ENCODE data around the gene ENSA.
"Not testable (repeated sequence)": the region's sequence is repeated elsewhere in the genome, so short reads cannot be mapped to it uniquely, and the experiment has no call there.

The ENSA gene

GRCh38 chr1:150579945-150580642 is 49.3 kb downstream of the ENSA start:
- DNase-seq = no peak

- DNase-seq = peak; percentile 87
Measured at GRCh38 chr1:150579110-150579944, 50.1 kb downstream of the ENSA start, which contains the start of gene MCL1. TSS of gene MCL1 (minus strand) at chr1:150579610. CDS start at chr1:150579530, 80 bp downstream.

GRCh38 chr1:150578272-150579109 is 50.9 kb downstream of the ENSA start:
- peak; percentile 25 for DNase-seq

GRCh38 chr1:150577557-150578271 is 51.7 kb downstream of the ENSA start:
- no peak for DNase-seq

GRCh38 chr1:150576794-150577556 is 52.4 kb downstream of the ENSA start:
- DNase-seq = no peak

- no peak for DNase-seq
Measured at GRCh38 chr1:150576367-150576711, 53.1 kb downstream of the ENSA start.

GRCh38 chr1:150575518-150576366 is 53.7 kb downstream of the ENSA start:
- no peak for DNase-seq

- no peak for DNase-seq
Measured at GRCh38 chr1:150575072-150575489, 54.3 kb downstream of the ENSA start.

- no peak for DNase-seq
Measured at GRCh38 chr1:150574260-150575071, 54.9 kb downstream of the ENSA start.

- DNase-seq = not testable (repeated sequence)
Measured at GRCh38 chr1:150573648-150574071, 55.8 kb downstream of the ENSA start.

GRCh38 chr1:150572918-150573647 is 56.3 kb downstream of the ENSA start:
- no peak for DNase-seq

Data from NCI-H2107 (cell line).